ENCODE measurements around the gene HLCS. TPM values are rescaled to one million over a fixed set of nuclear protein-coding genes. Genes with fewer than 3 reads are reported as not detected.

The HLCS gene
- total and polyA plus RNA-seq, 2 of the 8 experiments (the other 6 are each of a cell fraction or from before 2014, with no cell fraction given): 4.7 to 12.2 TPM

GRCh38 chr21:36763305-36763704, 203.2 kb downstream of the HLCS start (continued):
- TF ChIP-seq TCF12 (IDR thresholded peaks at IDR 0.05; ENCODE audit: low read depth, low read length) (no peak), MAFK (IDR thresholded peaks at IDR 0.05; ENCODE audit: low read depth, low read length) (no peak), RAD21 (IDR thresholded peaks at IDR 0.05 in 1 of 2, conservative IDR thresholded peaks at IDR 0.05 in 1 of 2; ENCODE audit: low read depth in 2 of 2, low read length in 2 of 2) (no peak), HDAC6 (IDR thresholded peaks at IDR 0.05; ENCODE audit: low read depth, low read length) (no peak)

Measured in H1 (cell line).